ENCODE results near the gene LAPTM5. TPM values are rescaled to one million over a fixed set of nuclear protein-coding genes. Genes with fewer than 3 reads are reported as not detected.

Gene LAPTM5
- total and polyA plus RNA-seq, 4 donors = 18.0 to 46.2 (median 28.1) TPM

DNA sequence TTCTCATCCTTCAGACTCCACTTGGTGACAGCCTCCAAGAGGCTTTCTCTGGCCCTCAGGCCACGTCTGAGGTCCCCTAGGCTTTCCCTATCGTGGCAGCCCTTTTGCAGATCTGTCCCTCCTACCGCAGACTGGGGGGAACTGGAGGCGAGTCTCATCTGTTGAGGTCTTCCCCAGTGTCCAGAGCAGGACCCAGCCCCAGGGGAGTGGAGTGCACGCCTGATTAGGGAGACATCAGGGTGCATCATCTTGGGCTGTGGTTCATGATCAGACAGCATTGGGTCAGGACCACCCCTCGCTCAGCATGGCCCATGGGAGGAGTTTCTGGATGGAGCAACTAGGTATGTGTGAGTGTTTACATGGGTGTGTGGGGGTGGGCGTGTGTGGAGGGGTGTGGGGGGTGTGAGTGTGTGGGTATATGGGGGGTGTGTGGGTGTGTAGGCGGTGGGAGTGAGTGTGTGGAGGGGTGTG lies 25.7 kb downstream of the LAPTM5 start:
- no peak for TF ChIP-seq FOXA1 (IDR thresholded peaks at IDR 0.05)
- Histone ChIP-seq H3K27ac (ENCODE audit: low read depth in 1 of 2, low read length in 2 of 2) (no peak overlapping the region), H3K36me3 (ENCODE audit: control insufficient read depth in 4 of 4, insufficient read depth in 3 of 4, low read depth in 1 of 4, low read length in 3 of 4) (peaks cover 0 to 12% (median 5%) of the 10 kb centered on the region in 4 donors), H3K9ac (ENCODE audit: low read depth in 1 of 2, low read length in 2 of 2) (no peak overlapping the region), H3K27me3 (ENCODE audit: control insufficient read depth in 4 of 4, insufficient read depth in 4 of 4, low read length in 3 of 4) (no peaks in the 10 kb centered on the region), H3K9me3 (ENCODE audit: control insufficient read depth in 4 of 4, low read length in 3 of 4) (no peaks in the 10 kb centered on the region), H3K4me1 (ENCODE audit: control insufficient read depth in 4 of 4, insufficient read depth in 4 of 4, low read length in 3 of 4) (no peaks in the 10 kb centered on the region), H3K4me3 (ENCODE audit: low read depth in 1 of 3, low read length in 3 of 3) (no peak overlapping the region)
- WGBS = 84% methylated on average over 8 of the region's 8 CpGs
- DNase-seq (ENCODE audit: low spot score) = no peak

DNA sequence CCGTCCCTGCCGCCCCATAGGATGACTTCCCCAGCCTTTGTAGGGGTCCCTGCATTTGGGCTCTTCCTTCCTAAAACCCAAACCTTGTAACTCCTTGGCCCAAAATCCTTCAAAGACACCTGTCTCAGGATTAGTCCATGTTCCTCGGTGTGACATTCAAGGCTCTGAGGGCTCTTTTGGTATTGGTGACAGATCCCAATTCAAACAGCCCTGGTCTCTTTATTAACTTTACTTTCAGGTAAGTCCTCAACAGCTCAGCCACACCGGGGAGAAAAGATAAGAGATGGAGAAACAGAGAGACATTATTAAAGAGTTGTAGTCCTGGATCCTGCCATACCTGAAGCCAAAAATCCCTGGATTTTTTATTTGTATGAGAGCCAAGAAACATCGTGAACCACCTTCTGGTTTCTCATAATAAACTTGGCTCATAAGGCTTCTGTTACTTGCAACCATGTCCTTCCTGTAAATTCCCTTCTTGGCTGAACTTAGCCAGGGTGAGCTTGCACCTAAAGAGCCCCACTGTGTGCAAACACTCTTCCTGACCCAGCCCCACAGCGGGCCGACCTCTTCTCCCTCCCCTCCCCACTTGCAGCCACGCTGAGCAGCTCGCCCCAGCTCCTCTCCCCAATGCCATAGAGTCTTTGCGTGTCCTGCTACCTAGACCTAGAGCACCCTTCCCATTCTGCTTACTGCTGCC lies 26.3 kb downstream of the LAPTM5 start:
- Histone ChIP-seq H3K9me3 (ENCODE audit: control insufficient read depth in 4 of 4, low read length in 3 of 4) (no peaks in the 10 kb centered on the region), H3K4me3 (ENCODE audit: low read depth in 1 of 3, low read length in 3 of 3) (no peak overlapping the region), H3K4me1 (ENCODE audit: control insufficient read depth in 4 of 4, insufficient read depth in 4 of 4, low read length in 3 of 4) (no peaks in the 10 kb centered on the region), H3K36me3 (ENCODE audit: control insufficient read depth in 4 of 4, insufficient read depth in 3 of 4, low read depth in 1 of 4, low read length in 3 of 4) (peaks cover 0 to 12% (median 4%) of the 10 kb centered on the region in 4 donors), H3K9ac (ENCODE audit: low read depth in 1 of 2, low read length in 2 of 2) (no peak overlapping the region), H3K27me3 (ENCODE audit: control insufficient read depth in 4 of 4, insufficient read depth in 4 of 4, low read length in 3 of 4) (no peaks in the 10 kb centered on the region), H3K27ac (ENCODE audit: low read depth in 1 of 2, low read length in 2 of 2) (no peak overlapping the region)
- TF ChIP-seq, protein P1, sequence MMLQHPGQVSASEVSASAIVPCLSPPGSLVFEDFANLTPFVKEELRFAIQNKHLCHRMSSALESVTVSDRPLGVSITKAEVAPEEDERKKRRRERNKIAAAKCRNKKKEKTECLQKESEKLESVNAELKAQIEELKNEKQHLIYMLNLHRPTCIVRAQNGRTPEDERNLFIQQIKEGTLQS (IDR thresholded peaks at IDR 0.05) = no peak
- no peak for TF ChIP-seq HNF4G (IDR thresholded peaks at IDR 0.05)
- TF ChIP-seq, protein P2, sequence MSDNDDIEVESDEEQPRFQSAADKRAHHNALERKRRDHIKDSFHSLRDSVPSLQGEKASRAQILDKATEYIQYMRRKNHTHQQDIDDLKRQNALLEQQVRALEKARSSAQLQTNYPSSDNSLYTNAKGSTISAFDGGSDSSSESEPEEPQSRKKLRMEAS (IDR thresholded peaks at IDR 0.05) = no peak
- TF ChIP-seq, protein P3, sequence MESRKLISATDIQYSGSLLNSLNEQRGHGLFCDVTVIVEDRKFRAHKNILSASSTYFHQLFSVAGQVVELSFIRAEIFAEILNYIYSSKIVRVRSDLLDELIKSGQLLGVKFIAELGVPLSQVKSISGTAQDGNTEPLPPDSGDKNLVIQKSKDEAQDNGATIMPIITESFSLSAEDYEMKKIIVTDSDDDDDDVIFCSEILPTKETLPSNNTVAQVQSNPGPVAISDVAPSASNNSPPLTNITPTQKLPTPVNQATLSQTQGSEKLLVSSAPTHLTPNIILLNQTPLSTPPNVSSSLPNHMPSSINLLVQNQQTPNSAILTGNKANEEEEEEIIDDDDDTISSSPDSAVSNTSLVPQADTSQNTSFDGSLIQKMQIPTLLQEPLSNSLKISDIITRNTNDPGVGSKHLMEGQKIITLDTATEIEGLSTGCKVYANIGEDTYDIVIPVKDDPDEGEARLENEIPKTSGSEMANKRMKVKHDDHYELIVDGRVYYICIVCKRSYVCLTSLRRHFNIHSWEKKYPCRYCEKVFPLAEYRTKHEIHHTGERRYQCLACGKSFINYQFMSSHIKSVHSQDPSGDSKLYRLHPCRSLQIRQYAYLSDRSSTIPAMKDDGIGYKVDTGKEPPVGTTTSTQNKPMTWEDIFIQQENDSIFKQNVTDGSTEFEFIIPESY (IDR thresholded peaks at IDR 0.05) = no peak
- TF ChIP-seq, protein P4, sequence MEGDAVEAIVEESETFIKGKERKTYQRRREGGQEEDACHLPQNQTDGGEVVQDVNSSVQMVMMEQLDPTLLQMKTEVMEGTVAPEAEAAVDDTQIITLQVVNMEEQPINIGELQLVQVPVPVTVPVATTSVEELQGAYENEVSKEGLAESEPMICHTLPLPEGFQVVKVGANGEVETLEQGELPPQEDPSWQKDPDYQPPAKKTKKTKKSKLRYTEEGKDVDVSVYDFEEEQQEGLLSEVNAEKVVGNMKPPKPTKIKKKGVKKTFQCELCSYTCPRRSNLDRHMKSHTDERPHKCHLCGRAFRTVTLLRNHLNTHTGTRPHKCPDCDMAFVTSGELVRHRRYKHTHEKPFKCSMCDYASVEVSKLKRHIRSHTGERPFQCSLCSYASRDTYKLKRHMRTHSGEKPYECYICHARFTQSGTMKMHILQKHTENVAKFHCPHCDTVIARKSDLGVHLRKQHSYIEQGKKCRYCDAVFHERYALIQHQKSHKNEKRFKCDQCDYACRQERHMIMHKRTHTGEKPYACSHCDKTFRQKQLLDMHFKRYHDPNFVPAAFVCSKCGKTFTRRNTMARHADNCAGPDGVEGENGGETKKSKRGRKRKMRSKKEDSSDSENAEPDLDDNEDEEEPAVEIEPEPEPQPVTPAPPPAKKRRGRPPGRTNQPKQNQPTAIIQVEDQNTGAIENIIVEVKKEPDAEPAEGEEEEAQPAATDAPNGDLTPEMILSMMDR (IDR thresholded peaks at IDR 0.05; ENCODE audit: low read depth, low read length, missing input control) = no peak
- no peak for TF ChIP-seq EGR1 (IDR thresholded peaks at IDR 0.05; ENCODE audit: low read depth in 2 of 2)
- no peak for TF ChIP-seq RXRA (IDR thresholded peaks at IDR 0.05)
- TF ChIP-seq FOXA2 (IDR thresholded peaks at IDR 0.05) = no peak
- TF ChIP-seq SP1 (IDR thresholded peaks at IDR 0.05) = no peak
- TF ChIP-seq, protein P5, sequence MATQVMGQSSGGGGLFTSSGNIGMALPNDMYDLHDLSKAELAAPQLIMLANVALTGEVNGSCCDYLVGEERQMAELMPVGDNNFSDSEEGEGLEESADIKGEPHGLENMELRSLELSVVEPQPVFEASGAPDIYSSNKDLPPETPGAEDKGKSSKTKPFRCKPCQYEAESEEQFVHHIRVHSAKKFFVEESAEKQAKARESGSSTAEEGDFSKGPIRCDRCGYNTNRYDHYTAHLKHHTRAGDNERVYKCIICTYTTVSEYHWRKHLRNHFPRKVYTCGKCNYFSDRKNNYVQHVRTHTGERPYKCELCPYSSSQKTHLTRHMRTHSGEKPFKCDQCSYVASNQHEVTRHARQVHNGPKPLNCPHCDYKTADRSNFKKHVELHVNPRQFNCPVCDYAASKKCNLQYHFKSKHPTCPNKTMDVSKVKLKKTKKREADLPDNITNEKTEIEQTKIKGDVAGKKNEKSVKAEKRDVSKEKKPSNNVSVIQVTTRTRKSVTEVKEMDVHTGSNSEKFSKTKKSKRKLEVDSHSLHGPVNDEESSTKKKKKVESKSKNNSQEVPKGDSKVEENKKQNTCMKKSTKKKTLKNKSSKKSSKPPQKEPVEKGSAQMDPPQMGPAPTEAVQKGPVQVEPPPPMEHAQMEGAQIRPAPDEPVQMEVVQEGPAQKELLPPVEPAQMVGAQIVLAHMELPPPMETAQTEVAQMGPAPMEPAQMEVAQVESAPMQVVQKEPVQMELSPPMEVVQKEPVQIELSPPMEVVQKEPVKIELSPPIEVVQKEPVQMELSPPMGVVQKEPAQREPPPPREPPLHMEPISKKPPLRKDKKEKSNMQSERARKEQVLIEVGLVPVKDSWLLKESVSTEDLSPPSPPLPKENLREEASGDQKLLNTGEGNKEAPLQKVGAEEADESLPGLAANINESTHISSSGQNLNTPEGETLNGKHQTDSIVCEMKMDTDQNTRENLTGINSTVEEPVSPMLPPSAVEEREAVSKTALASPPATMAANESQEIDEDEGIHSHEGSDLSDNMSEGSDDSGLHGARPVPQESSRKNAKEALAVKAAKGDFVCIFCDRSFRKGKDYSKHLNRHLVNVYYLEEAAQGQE (IDR thresholded peaks at IDR 0.05) = no peak
- no peak for DNase-seq (ENCODE audit: low spot score)
- WGBS = 81% methylated on average over 10 of the region's 10 CpGs
